Neural progenitor cell (in vitro differentiated cells): ENCODE measurements around the gene CREBRF.

Source experiments
- CTCF ChIP-seq: fragments of 200-600 bp; sonication (generic); IDR thresholded peaks from 2 replicates; pipeline ENCODE4 v1.5.1; 2017; ENCODE audit warnings: antibody characterized with exemption, mild to moderate bottlenecking
- EZH2phosphoT487 ChIP-seq: fragments of 200-600 bp; sonication (generic); IDR thresholded peaks from 2 replicates; pipeline ENCODE4 v1.6.1; 2017; ENCODE audit warnings: antibody characterized with exemption

- TF ChIP-seq EZH2phosphoT487 (no peak), CTCF (peak; percentile 61)
Observed at GRCh38 chr5:173010547-173011464, 45.3 kb upstream of the CREBRF start.
